HG02885 (cell line): ENCODE data around the gene PLGRKT.
A peak's percentile ranks its signal among the peaks of the same experiment; 100 is the strongest.
"Not testable (repeated sequence)": the region's sequence is repeated elsewhere in the genome, so short reads cannot be mapped to it uniquely, and the experiment has no call there.

Source experiments
- ATAC-seq: cut with Tn5 transposase; IDR thresholded peaks from one replicate; pipeline ENCODE4 v1.9.1; 2021; ENCODE audit warnings: mild to moderate bottlenecking; ENCODE audit not compliant: unreplicated experiment, poor library complexity

The PLGRKT gene

DNA sequence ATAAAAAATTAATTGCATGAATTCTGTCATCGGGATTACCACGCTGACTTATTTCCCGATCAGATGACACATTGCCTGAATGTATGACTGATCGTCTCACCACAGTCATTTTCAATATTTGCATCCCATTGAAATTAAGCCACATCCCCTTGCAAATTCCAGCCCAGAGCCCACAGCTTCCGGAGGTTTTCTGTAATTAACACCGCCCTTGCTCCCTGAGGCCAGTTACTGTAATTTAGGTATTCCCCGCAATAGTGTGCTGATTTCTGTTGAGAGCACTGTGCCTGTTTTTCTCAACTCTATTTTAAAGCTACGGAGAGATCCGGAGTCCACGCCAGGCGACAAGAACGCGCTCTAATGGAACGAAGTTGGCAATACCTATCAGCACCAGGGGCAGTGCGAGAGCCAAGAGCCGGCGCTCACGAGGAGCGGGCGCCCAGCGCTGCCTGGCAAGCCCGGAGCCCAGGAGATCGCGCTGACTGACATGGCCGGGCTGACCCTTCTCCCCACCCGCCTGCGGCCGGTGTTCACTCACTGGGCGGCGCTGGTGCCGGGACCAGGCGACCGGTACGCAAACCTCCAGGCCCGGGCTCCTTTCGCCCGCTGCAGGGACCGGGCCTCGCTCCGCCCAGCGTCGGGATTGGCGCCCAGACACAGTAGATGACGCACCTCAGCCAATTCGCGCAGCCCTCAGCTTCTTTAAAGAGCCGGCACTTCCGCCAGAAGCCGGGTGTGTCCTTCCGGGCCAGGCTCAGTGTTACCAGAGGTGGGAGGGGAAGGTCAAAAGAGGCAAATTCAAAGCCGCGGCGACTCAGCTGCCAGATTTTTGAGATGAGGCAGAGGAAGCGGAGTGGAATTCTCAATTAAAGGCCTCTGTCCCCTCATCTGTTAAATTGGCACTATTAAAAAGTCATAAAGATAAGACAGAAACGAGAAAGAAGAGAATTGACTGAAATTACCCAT, at the start of gene PLGRKT:
Gene PLGRKT (minus strand): TSS at position 672 of the 963 bp plus-strand sequence. CDS start 5,948 bp downstream, outside the sequence.
- ATAC-seq: peak; percentile 85

DNA sequence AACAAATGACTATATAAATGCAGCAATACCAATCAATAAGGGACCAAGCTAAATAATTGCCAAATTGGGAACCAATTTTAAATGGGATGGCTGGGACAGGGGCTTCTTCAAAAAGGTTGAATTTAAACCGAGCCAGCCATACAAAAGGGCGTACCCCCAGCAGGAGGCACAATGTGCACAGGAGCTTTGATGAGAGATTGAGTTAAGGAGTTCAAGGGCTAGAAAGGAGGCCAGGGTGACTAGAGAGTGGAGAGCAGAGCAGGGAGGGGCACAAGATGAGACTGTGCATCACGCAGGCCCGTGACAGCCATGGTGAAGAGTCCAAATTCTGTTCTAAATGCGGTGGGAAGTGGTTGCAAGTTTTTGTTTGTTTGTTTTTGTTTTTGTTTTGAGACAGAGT, 49.3 kb upstream of the PLGRKT start:
- no peak for ATAC-seq

GRCh38 chr9:5485378-5486085, 47.8 kb upstream of the PLGRKT start:
- ATAC-seq: no peak

- no peak for ATAC-seq
Observed at GRCh38 chr9:5483306-5483705, 45.6 kb upstream of the PLGRKT start.

DNA sequence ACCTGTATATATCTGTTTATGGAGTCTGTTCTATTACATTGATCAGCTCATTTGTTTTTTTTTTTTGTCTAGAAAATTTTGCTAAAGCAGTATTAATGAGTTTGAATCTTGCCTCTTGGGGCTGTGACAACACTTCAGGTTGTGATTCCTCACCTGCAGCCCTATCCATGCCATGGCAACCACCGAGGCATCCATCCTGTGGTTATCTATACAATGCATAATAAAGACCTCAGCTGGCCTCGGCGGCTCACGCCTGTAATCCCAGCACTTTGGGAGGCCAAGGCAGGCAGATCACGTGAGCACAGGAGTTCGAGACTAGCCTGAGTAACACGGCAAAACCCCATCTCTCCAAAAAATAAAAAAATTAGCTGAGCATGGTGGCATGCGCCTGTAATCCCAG, 44.5 kb upstream of the PLGRKT start:
- no peak for ATAC-seq

- ATAC-seq: no peak
Observed at GRCh38 chr9:5481322-5482040, 43.8 kb upstream of the PLGRKT start.

GRCh38 chr9:5480919-5481318, 43.2 kb upstream of the PLGRKT start:
- no peak for ATAC-seq

DNA sequence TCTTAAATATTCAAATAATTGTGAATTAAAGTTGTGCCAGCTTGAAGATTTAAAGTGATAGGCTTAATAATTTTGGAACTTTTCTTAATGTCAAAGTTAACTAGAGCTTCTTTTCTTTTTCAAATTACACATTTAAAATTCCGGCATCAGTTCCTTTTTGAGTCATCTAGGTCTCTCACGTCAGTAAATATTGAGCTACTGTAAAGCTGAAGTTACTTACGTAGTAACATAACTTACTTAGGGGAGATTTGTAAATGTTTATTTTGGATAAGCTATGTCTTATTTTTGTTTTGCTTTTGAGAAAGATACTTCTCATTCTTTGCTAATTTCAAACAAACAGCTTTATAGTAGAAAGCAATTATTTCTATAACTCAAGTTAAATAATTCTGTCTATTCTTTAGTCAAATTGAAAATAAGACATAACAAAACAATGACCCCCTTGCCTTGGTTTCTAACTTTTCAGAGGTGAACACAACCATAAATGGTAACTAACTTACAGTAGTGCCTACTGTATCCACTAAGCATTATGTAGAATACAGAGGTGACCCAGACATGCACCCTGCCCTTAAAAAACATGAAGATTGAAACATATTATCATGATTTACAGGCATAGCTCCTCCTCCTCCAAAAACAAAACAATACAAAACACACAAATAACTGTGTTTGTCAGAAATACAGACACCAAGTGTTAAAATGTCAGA, 42.4 kb upstream of the PLGRKT start:
- peak; percentile 64 for ATAC-seq

DNA sequence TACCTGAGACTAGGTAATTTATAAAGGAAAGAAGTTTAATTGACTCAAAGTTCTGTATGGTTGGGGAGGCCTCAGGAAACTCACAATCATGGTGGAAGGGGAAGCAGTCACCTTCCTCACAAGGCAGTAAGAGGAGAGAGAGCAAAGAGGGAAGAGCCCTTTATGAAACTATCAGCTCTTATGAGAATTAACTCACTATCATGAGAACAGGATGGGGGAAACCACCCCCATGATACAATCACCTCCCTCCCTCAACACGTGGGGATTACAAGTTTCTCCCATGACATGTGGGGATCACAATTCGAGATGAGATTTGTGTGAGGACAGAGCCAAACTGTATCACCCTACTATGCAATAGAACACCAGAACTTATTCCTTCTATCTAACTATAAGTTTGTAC, 40.5 kb upstream of the PLGRKT start:
- ATAC-seq: no peak

DNA sequence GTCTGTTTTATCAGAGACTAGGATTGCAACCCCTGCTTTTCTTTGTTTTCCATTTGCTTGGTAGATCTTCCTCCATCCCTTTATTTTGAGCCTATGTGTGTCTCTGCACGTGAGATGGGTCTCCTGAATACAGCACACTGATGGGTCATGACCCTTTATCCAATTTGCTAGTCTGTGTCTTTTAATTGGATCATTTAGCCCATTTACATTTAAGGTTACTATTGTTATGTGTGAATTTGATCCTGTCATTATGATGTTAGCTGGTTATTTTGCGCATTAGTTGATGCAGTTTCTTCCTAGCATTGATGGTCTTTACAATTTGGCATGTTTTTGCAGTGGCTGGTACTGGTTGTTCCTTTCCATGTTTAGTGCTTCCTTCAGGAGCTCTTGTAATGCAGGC, 37.9 kb upstream of the PLGRKT start:
- not testable (repeated sequence) for ATAC-seq

GRCh38 chr9:5470816-5471215, 33.1 kb upstream of the PLGRKT start:
- ATAC-seq: no peak

DNA sequence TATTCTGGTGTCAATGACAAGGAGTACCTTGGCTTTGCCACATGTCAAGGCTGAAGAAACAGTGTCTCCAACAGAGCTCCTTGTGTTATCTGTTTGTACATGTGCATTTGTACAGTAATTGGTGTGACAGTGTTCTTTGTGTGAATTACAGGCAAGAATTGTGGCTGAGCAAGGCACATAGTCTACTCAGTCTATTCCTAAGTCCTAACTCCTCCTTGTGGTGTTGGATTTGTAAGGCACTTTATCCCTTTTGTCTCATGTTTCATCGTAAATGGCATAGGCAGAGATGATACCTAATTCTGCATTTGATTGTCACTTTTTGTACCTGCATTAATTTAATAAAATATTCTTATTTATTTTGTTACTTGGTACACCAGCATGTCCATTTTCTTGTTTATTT, 32.4 kb upstream of the PLGRKT start:
- ATAC-seq: no peak

DNA sequence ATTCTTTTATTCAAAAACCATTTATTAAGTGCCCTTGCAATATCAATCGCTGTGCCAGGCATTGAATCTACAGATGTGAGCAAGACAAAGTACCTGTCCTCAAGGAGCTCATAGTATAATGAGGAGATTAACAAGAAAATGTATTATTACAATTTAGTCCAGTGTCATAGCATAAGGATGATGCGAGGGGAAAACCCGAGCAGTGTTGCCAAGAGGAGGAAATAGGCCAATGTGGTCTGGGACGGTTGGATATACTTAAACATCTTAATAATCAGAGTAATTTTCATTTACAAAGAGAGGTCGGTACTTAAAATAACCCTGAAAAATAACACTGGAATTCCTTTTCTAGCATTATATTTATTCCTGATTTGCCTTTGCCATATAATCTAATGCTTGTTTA, 31.1 kb upstream of the PLGRKT start:
- no peak for ATAC-seq

GRCh38 chr9:5466766-5467165, 29.0 kb upstream of the PLGRKT start:
- ATAC-seq: no peak

DNA sequence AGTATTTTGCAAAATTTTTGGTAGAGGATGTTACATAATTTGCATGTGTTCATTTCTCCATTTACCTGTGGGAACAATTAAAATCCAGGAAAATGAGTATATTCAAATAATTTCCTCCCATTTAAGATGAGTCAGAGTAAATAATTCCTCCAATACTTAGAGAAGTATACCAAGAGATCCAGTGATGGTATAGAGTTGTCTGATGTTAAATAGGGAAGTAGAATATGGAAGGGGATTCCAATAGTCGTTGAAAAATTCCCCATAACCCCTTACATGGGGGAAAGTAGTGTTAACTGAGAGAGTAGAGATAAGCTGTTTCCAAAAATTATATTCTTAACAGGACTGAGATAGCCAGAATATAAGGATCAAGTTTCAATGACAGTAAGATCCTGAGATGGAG, 28.3 kb upstream of the PLGRKT start:
- ATAC-seq: no peak

DNA sequence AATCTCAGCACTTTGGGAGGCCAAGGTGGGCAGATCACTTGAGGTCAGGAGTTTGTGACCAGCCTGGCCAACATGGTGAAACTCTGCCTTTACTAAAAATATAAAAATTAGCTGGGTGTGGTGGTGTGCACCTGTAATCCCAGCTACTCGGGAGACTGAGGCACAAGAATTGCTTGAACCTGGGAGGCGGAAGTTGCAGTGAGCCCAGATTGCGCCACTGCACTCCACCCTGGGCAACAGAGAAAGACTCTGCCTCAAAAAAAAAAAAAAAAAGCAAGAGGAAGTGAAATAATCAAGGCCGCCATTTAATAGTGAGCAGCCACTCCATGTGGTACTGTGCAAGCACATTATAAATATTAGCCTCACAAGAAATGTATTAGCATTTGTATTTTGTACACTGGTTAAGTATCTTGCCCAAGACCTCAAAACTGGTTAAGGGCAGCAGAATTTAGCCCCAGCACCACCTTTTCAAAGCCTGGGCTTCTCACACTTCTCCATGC, 27.2 kb upstream of the PLGRKT start:
- not testable (repeated sequence) for ATAC-seq

DNA sequence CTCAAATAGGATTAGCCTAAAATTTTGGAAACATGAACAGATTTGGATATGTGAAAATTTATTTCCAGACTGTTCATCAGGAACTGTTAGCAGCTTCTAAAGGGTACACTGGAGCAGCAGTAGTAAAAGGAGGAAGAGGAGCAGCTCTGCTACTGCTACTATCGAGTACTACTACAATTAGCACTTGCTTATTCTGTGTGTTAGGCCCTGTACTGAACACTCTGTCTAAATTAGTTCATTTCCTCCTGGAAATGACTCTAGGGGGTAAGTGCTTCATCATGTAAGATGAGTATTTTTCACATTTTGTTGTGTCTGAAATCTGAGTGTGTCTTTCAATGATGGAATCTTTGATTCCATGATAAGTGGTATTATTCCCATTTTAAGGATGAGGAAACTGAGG, 22.4 kb upstream of the PLGRKT start:
- ATAC-seq: no peak

DNA sequence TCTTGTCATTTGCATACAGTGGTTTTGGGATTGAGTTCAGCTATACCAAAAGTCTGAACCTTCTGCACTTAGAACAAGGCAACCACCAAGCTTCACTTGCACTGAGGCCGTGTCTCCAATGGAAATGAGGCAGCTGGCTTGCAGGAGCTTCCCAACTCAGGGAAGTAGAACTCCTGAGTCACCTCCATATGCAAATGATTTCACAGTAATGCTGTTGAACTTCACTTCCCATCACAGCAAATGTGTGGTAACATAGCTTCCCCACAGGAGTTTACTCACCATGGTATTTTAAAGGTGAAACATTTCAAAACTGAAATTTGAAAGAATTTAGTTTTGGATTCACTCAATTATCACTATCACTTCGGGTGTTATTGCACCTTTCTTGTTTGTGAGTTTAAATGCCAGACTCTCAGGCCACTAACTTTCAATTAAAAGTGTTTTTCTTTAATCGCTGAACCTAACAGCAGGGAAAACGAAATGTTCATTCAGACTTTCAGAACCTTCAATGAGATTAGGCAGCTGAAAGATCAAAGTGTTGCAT, 21.6 kb upstream of the PLGRKT start:
- peak; percentile 69 for ATAC-seq

DNA sequence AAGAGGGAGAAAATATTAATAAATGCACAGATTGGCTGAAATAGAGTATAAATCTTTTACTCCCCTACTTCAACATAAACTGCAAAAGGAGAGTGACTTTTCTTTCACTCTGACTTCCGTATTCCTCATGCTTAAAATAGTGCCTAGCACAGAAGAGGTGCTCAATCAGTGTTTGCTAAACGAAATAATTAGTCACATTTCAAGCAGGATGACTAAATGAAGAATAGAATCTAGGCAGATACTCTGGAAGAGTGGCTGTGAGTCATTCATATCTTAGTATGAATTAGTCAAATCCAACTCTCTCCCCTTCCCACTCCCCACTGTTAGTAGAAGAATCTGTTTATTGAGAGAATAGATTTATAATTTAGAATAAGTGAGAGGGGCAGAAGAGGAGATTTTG, 17.5 kb upstream of the PLGRKT start:
- ATAC-seq: no peak

DNA sequence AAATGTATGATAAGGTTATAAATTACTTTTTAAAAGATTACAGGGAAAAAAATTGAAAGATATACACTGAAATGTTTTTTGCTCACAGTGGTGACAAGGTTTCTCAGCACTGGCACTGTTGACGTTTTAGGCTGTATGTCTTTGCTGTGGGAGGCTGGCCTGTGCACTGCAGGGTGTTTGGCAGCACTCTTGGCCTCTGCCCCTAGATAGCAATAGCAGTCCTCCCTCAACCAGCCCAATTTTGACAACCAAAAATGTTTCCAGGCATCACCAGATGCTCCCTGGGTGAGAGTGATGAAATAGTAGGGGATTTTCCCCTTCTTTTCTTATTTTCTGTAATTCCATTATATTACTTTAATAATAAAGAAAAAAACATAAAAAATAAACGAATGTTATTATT, 15.9 kb upstream of the PLGRKT start:
- peak; percentile 28 for ATAC-seq
